T-helper 1 cell treated with Interleukin-12 subunit alpha and Interleukin-12 subunit beta and Interleukin-4 antibody, amounts not matched to agents 30 μg/mL and 1 μg/mL, for 36 hours (primary cell): ENCODE data around the gene CXCL16.
"Not testable (repeated sequence)": the region's sequence is repeated elsewhere in the genome, so short reads cannot be mapped to it uniquely, and the experiment has no call there.

Experiments used
- H3K27ac Mint-ChIP-seq: one replicate; pipeline ENCODE4 v1.8.0; 2021; ENCODE audit warnings: mild to moderate bottlenecking, mixed read lengths
- H3K27me3 Mint-ChIP-seq: one replicate; pipeline ENCODE4 v1.8.0; 2021; ENCODE audit warnings: low read depth, mixed read lengths
- H3K36me3 Mint-ChIP-seq: one replicate; pipeline ENCODE4 v1.8.0; 2021; ENCODE audit warnings: low read depth, mixed read lengths
- H3K4me1 Mint-ChIP-seq: one replicate; pipeline ENCODE4 v1.8.0; 2021; ENCODE audit warnings: low read depth, mixed read lengths
- H3K4me3 Mint-ChIP-seq: one replicate; pipeline ENCODE4 v1.8.0; 2021; ENCODE audit warnings: mild to moderate bottlenecking, moderate library complexity, mixed read lengths
- H3K9me3 Mint-ChIP-seq: one replicate; pipeline ENCODE4 v1.8.0; 2021; ENCODE audit warnings: mixed read lengths

The CXCL16 gene

GRCh38 chr17:4719684-4720221 lies 20.0 kb downstream of the CXCL16 start:
- H3K9me3 Mint-ChIP-seq = no peaks in the 10 kb centered on the region
- H3K27ac Mint-ChIP-seq = peak overlapping the region; percentile 50
- H3K36me3 Mint-ChIP-seq = peaks cover 49% of the 10 kb centered on the region
- H3K4me1 Mint-ChIP-seq = peaks cover 29% of the 10 kb centered on the region
- H3K4me3 Mint-ChIP-seq = no peak overlapping the region
- H3K27me3 Mint-ChIP-seq = no peaks in the 10 kb centered on the region

GRCh38 chr17:4719146-4719545 lies 20.6 kb downstream of the CXCL16 start:
- H3K27me3 Mint-ChIP-seq = no peaks in the 10 kb centered on the region
- peaks cover 31% of the 10 kb centered on the region for H3K4me1 Mint-ChIP-seq
- peak overlapping the region; percentile 50 for H3K27ac Mint-ChIP-seq
- no peak overlapping the region for H3K4me3 Mint-ChIP-seq
- H3K9me3 Mint-ChIP-seq = no peaks in the 10 kb centered on the region
- peaks cover 49% of the 10 kb centered on the region for H3K36me3 Mint-ChIP-seq

- H3K27me3 Mint-ChIP-seq = no peaks in the 10 kb centered on the region
- no peaks in the 10 kb centered on the region for H3K9me3 Mint-ChIP-seq
- H3K4me1 Mint-ChIP-seq = peaks cover 38% of the 10 kb centered on the region
- peaks cover 49% of the 10 kb centered on the region for H3K36me3 Mint-ChIP-seq
- H3K27ac Mint-ChIP-seq = no peak overlapping the region
- H3K4me3 Mint-ChIP-seq = no peak overlapping the region
Measured at GRCh38 chr17:4718276-4718675, 21.5 kb downstream of the CXCL16 start.

GRCh38 chr17:4717791-4718190 lies 21.9 kb downstream of the CXCL16 start:
- Mint-ChIP-seq H3K9me3 (no peaks in the 10 kb centered on the region), H3K27ac (no peak overlapping the region), H3K4me1 (peaks cover 38% of the 10 kb centered on the region), H3K4me3 (no peak overlapping the region), H3K36me3 (peaks cover 49% of the 10 kb centered on the region), H3K27me3 (no peaks in the 10 kb centered on the region)

- H3K27ac Mint-ChIP-seq = peak overlapping the region; percentile 94
- H3K4me1 Mint-ChIP-seq = peaks cover 51% of the 10 kb centered on the region
- H3K4me3 Mint-ChIP-seq = peak overlapping the region; percentile 84
- H3K27me3 Mint-ChIP-seq = no peaks in the 10 kb centered on the region
- H3K9me3 Mint-ChIP-seq = no peaks in the 10 kb centered on the region
- peaks cover 43% of the 10 kb centered on the region for H3K36me3 Mint-ChIP-seq
Measured at GRCh38 chr17:4716081-4716480, 23.6 kb downstream of the CXCL16 start.

GRCh38 chr17:4715063-4715744 lies 24.5 kb downstream of the CXCL16 start:
- peak overlapping the region; percentile 84 for H3K4me3 Mint-ChIP-seq
- H3K4me1 Mint-ChIP-seq = peaks cover 51% of the 10 kb centered on the region
- H3K27ac Mint-ChIP-seq = peak overlapping the region; percentile 94
- peaks cover 35% of the 10 kb centered on the region for H3K36me3 Mint-ChIP-seq
- no peaks in the 10 kb centered on the region for H3K9me3 Mint-ChIP-seq
- no peaks in the 10 kb centered on the region for H3K27me3 Mint-ChIP-seq

GRCh38 chr17:4714340-4715062 lies 25.2 kb downstream of the CXCL16 start:
- H3K9me3 Mint-ChIP-seq, H3K27me3 Mint-ChIP-seq: not testable (repeated sequence)
- H3K4me1 Mint-ChIP-seq = peaks cover 55% of the 10 kb centered on the region
- H3K4me3 Mint-ChIP-seq = peak overlapping the region; percentile 84
- H3K27ac Mint-ChIP-seq = peak overlapping the region; percentile 94
- peaks cover 31% of the 10 kb centered on the region for H3K36me3 Mint-ChIP-seq

GRCh38 chr17:4712526-4712925 lies 27.2 kb downstream of the CXCL16 start:
- Mint-ChIP-seq H3K27ac (peak overlapping the region; percentile 80), H3K4me1 (peaks cover 57% of the 10 kb centered on the region), H3K36me3 (peaks cover 25% of the 10 kb centered on the region), H3K27me3 (no peaks in the 10 kb centered on the region), H3K4me3 (peak overlapping the region; percentile 94), H3K9me3 (no peaks in the 10 kb centered on the region)

- Mint-ChIP-seq H3K36me3 (peaks cover 17% of the 10 kb centered on the region), H3K4me3 (peak overlapping the region; percentile 94), H3K9me3 (no peaks in the 10 kb centered on the region), H3K27ac (peak overlapping the region; percentile 95), H3K4me1 (peaks cover 50% of the 10 kb centered on the region), H3K27me3 (no peaks in the 10 kb centered on the region)
Measured at GRCh38 chr17:4711661-4712181, 28.0 kb downstream of the CXCL16 start.

GRCh38 chr17:4710693-4711634 lies 28.8 kb downstream of the CXCL16 start:
- no peaks in the 10 kb centered on the region for H3K9me3 Mint-ChIP-seq
- H3K4me1 Mint-ChIP-seq = peaks cover 53% of the 10 kb centered on the region
- peak overlapping the region; percentile 95 for H3K27ac Mint-ChIP-seq
- peak overlapping the region; percentile 94 for H3K4me3 Mint-ChIP-seq
- no peaks in the 10 kb centered on the region for H3K27me3 Mint-ChIP-seq
- H3K36me3 Mint-ChIP-seq = peaks cover 14% of the 10 kb centered on the region

- no peaks in the 10 kb centered on the region for H3K27me3 Mint-ChIP-seq
- H3K9me3 Mint-ChIP-seq = no peaks in the 10 kb centered on the region
- H3K4me1 Mint-ChIP-seq = peaks cover 45% of the 10 kb centered on the region
- peak within 1 kb of the TSS; percentile 95 for H3K27ac Mint-ChIP-seq
- H3K36me3 Mint-ChIP-seq = peaks cover 6% of the 10 kb centered on the region
- peak within 1 kb of the TSS; percentile 94 for H3K4me3 Mint-ChIP-seq
Measured at GRCh38 chr17:4709794-4710692, 29.7 kb downstream of the CXCL16 start, which contains the start of gene ARRB2. Gene ARRB2, plus strand, starts transcription at chr17:4710632. Its CDS starts 90 bp downstream, at chr17:4710722.

GRCh38 chr17:4708436-4708835 lies 31.3 kb downstream of the CXCL16 start:
- Mint-ChIP-seq H3K9me3 (no peaks in the 10 kb centered on the region), H3K36me3 (peaks cover 6% of the 10 kb centered on the region), H3K27me3 (no peaks in the 10 kb centered on the region), H3K4me1 (peaks cover 37% of the 10 kb centered on the region), H3K4me3 (no peak overlapping the region), H3K27ac (peak overlapping the region; percentile 39)

- Mint-ChIP-seq H3K27me3 (no peaks in the 10 kb centered on the region), H3K36me3 (peaks cover 5% of the 10 kb centered on the region), H3K27ac (peak overlapping the region; percentile 45), H3K4me1 (peaks cover 43% of the 10 kb centered on the region), H3K9me3 (no peaks in the 10 kb centered on the region), H3K4me3 (peak overlapping the region; percentile 61)
Measured at GRCh38 chr17:4706121-4706520, 33.6 kb downstream of the CXCL16 start.
